ENCODE measurements around the gene LARGE1. TPM values are rescaled to one million over a fixed set of nuclear protein-coding genes. Genes with fewer than 3 reads are reported as not detected.

Gene LARGE1
- total and polyA plus RNA-seq, 2 donors (not counting 1 experiment from before 2014, with no cell fraction given) = 14.1 to 19.2 TPM

DNA sequence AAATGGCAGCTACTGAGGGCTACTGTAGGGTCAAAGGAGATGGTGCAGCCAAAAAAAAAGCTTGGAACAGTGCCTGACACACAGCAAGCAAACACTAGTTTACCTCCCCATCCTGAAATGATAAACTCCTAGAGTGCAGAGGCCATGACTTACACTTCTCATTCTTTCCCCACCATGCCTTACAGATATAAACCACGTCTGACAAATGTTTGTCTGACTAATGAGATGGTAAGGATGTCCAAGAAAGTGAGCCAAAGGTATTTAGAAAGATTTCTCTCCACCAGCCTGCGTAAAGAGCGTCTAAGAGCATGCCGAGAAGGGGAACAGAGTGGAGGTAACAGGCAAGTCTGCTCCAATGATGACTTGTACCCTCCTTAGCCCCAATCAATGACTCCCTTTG is 99.0 kb downstream of the LARGE1 start:
- Histone ChIP-seq H3K4me1 (ENCODE audit: control insufficient read depth, extremely low read depth, insufficient read depth, low read length) (peaks cover 4% of the 10 kb centered on the region), H3K27me3 (ENCODE audit: control insufficient read depth, insufficient read depth, low read length) (no peaks in the 10 kb centered on the region), H3K4me2 (ENCODE audit: extremely low read depth, insufficient read depth, low read length) (no peak overlapping the region), H3K9ac (ENCODE audit: insufficient read depth, low read length) (no peak overlapping the region), H2AFZ (ENCODE audit: low read length) (no peak overlapping the region), H3K9me3 (ENCODE audit: control insufficient read depth, insufficient read depth, low read depth, low read length) (no peaks in the 10 kb centered on the region), H3K27ac (ENCODE audit: insufficient read depth, low read length) (no peak overlapping the region), H3K4me3 (replicated peaks in 1 of 4; ENCODE audit: control extremely low read depth in 1 of 4, insufficient read depth in 1 of 4, low read depth in 3 of 4, low read length in 4 of 4) (no peak overlapping the region), H3K36me3 (ENCODE audit: control insufficient read depth, insufficient read depth, low read length) (no peaks in the 10 kb centered on the region), H4K20me1 (ENCODE audit: control insufficient read depth, extremely low read depth, insufficient read depth, low read length) (no peaks in the 10 kb centered on the region), H3K79me2 (ENCODE audit: control insufficient read depth, insufficient read depth, low read length) (no peaks in the 10 kb centered on the region)
- TF ChIP-seq EZH2 (IDR thresholded peaks at IDR 0.05; ENCODE audit: low read length, missing control alignments) = no peak
- TF ChIP-seq, protein P1, sequence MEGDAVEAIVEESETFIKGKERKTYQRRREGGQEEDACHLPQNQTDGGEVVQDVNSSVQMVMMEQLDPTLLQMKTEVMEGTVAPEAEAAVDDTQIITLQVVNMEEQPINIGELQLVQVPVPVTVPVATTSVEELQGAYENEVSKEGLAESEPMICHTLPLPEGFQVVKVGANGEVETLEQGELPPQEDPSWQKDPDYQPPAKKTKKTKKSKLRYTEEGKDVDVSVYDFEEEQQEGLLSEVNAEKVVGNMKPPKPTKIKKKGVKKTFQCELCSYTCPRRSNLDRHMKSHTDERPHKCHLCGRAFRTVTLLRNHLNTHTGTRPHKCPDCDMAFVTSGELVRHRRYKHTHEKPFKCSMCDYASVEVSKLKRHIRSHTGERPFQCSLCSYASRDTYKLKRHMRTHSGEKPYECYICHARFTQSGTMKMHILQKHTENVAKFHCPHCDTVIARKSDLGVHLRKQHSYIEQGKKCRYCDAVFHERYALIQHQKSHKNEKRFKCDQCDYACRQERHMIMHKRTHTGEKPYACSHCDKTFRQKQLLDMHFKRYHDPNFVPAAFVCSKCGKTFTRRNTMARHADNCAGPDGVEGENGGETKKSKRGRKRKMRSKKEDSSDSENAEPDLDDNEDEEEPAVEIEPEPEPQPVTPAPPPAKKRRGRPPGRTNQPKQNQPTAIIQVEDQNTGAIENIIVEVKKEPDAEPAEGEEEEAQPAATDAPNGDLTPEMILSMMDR (conservative IDR thresholded peaks at IDR 0.05 in 1 of 2, IDR thresholded peaks at IDR 0.05 in 1 of 2; ENCODE audit: low read depth in 1 of 2, low read length in 2 of 2) = no peak
- peak; percentile 23 to 24 for DNase-seq (ENCODE audit: low read depth in 2 of 2)

DNA sequence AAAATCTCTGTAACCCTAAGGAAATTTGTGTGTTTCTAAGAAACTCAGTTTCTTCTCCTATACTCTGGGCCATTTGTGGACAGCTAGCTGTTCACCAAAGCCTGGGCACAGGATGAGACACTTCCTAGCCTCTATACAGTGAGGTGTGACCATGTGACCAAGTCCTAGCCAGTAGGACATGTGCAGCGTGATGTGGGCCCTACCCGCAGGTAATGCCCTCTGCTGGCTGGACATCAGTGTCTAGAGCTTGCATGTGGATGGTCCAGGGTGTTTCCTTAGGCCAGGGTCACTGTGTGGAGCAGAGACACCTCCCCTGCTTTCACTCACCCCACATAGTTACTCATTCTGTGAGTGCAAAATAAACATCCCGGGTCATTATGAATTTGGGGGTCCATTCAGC is 100.5 kb downstream of the LARGE1 start:
- Histone ChIP-seq H3K36me3 (ENCODE audit: control insufficient read depth, insufficient read depth, low read length) (no peaks in the 10 kb centered on the region), H3K27me3 (ENCODE audit: control insufficient read depth, insufficient read depth, low read length) (no peaks in the 10 kb centered on the region), H2AFZ (ENCODE audit: low read length) (no peak overlapping the region), H3K27ac (ENCODE audit: insufficient read depth, low read length) (no peak overlapping the region), H3K9ac (ENCODE audit: insufficient read depth, low read length) (no peak overlapping the region), H3K79me2 (ENCODE audit: control insufficient read depth, insufficient read depth, low read length) (no peaks in the 10 kb centered on the region), H4K20me1 (ENCODE audit: control insufficient read depth, extremely low read depth, insufficient read depth, low read length) (no peaks in the 10 kb centered on the region), H3K4me1 (ENCODE audit: control insufficient read depth, extremely low read depth, insufficient read depth, low read length) (peaks cover 4% of the 10 kb centered on the region), H3K4me3 (replicated peaks in 1 of 4; ENCODE audit: control extremely low read depth in 1 of 4, insufficient read depth in 1 of 4, low read depth in 3 of 4, low read length in 4 of 4) (no peak overlapping the region), H3K9me3 (ENCODE audit: control insufficient read depth, insufficient read depth, low read depth, low read length) (no peaks in the 10 kb centered on the region), H3K4me2 (ENCODE audit: extremely low read depth, insufficient read depth, low read length) (no peak overlapping the region)
- TF ChIP-seq, protein P1 (conservative IDR thresholded peaks at IDR 0.05 in 1 of 2, IDR thresholded peaks at IDR 0.05 in 1 of 2; ENCODE audit: low read depth in 1 of 2, low read length in 2 of 2) = no peak
- TF ChIP-seq EZH2 (IDR thresholded peaks at IDR 0.05; ENCODE audit: low read length, missing control alignments) = no peak
- DNase-seq (ENCODE audit: low read depth in 2 of 2) = no peak

DNA sequence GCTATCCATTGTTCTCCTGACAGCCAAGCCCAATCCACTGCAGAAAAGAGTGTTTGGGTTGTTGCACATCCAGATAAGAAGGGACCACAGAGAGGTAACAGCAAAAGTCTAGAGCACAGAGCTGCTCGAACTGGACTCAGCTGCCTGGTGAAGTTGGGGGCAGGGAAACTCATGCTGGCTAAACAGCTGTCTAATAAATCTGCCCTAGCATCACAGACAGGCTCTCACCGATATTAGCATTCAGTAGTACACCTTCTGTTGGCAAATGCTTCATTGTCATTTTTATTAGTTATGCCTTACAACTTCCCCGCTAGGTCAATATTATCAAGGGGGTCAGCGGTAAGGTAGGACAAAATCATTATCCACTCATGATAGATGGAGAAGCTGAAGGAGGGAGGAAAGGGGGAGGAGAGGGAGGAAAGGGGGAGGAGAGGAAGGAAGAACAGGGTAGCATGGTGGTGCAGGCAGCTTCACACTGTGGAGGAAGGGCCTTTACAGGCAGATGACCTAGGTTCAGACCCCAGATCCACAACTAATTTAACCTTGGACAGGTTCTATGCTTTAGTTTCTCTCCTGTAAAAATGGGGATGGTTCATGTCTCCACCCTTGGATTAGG is 102.7 kb downstream of the LARGE1 start:
- no peaks in the 10 kb centered on the region for H3K79me2 ChIP-seq (ENCODE audit: control insufficient read depth, insufficient read depth, low read length)
- no peaks in the 10 kb centered on the region for H3K27me3 ChIP-seq (ENCODE audit: control insufficient read depth, insufficient read depth, low read length)
- H2AFZ ChIP-seq (ENCODE audit: low read length) = no peak overlapping the region
- no peak overlapping the region for H3K9ac ChIP-seq (ENCODE audit: insufficient read depth, low read length)
- TF ChIP-seq, protein P1 (conservative IDR thresholded peaks at IDR 0.05 in 1 of 2, IDR thresholded peaks at IDR 0.05 in 1 of 2; ENCODE audit: low read depth in 1 of 2, low read length in 2 of 2) = no peak
- no peak for TF ChIP-seq EZH2 (IDR thresholded peaks at IDR 0.05; ENCODE audit: low read length, missing control alignments)
- no peak overlapping the region for H3K4me2 ChIP-seq (ENCODE audit: extremely low read depth, insufficient read depth, low read length)
- no peak for DNase-seq (ENCODE audit: low read depth in 2 of 2)
- H3K4me3 ChIP-seq (replicated peaks in 1 of 4; ENCODE audit: control extremely low read depth in 1 of 4, insufficient read depth in 1 of 4, low read depth in 3 of 4, low read length in 4 of 4) = no peak overlapping the region
- no peaks in the 10 kb centered on the region for H3K9me3 ChIP-seq (ENCODE audit: control insufficient read depth, insufficient read depth, low read depth, low read length)
- H4K20me1 ChIP-seq (ENCODE audit: control insufficient read depth, extremely low read depth, insufficient read depth, low read length) = no peaks in the 10 kb centered on the region
- no peaks in the 10 kb centered on the region for H3K36me3 ChIP-seq (ENCODE audit: control insufficient read depth, insufficient read depth, low read length)
- no peaks in the 10 kb centered on the region for H3K4me1 ChIP-seq (ENCODE audit: control insufficient read depth, extremely low read depth, insufficient read depth, low read length)
- no peak overlapping the region for H3K27ac ChIP-seq (ENCODE audit: insufficient read depth, low read length)

Measured in fibroblast of lung (primary cell).